ENCODE measurements around the gene DLGAP4. TPM values are rescaled to one million over a fixed set of nuclear protein-coding genes. Genes with fewer than 3 reads are reported as not detected.

DLGAP4 gene
- total and polyA plus RNA-seq, 12 donors, result 34.0 to 74.4 (median 55.6) TPM

DNA sequence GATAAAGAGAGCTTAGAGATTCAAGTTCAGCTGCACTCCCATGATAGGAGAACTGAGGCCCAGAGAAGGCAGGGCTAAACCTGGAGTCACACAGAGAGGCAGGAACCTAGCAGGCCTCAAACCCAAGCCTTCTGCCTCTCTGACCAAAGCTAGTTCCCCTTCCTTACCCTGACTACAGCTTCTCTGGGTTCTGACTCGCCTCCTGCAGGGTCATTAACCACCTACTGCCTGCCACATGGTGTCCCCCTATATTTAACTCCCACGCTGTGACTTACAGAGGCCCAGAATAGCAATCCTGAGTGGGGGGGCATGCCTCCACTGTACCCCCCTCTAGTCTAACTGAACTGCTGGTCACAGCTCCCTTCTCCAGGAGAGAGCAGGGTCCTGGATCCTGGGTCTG is 84.1 kb downstream of the DLGAP4 start:
- TF ChIP-seq, protein P1, sequence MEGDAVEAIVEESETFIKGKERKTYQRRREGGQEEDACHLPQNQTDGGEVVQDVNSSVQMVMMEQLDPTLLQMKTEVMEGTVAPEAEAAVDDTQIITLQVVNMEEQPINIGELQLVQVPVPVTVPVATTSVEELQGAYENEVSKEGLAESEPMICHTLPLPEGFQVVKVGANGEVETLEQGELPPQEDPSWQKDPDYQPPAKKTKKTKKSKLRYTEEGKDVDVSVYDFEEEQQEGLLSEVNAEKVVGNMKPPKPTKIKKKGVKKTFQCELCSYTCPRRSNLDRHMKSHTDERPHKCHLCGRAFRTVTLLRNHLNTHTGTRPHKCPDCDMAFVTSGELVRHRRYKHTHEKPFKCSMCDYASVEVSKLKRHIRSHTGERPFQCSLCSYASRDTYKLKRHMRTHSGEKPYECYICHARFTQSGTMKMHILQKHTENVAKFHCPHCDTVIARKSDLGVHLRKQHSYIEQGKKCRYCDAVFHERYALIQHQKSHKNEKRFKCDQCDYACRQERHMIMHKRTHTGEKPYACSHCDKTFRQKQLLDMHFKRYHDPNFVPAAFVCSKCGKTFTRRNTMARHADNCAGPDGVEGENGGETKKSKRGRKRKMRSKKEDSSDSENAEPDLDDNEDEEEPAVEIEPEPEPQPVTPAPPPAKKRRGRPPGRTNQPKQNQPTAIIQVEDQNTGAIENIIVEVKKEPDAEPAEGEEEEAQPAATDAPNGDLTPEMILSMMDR (IDR thresholded peaks at IDR 0.05), result no peak
- Histone ChIP-seq H3K27me3 (peaks cover 0 to 33% (median 6%) of the 10 kb centered on the region in 7 donors), H3K36me3 (no peaks in the 10 kb centered on the region), H3K4me3 (no peak overlapping the region), H3K9me3 (no peaks in the 10 kb centered on the region), H3K27ac (no peak overlapping the region), H3K4me1 (no peaks in the 10 kb centered on the region)
- ATAC-seq (no peak), DNase-seq (no peak)
- WGBS, 2 donors, result 77 to 78% methylated on average over 2 of the region's 2 CpGs
- intact Hi-C loops (cut with DNase I), result no loop called here

DNA sequence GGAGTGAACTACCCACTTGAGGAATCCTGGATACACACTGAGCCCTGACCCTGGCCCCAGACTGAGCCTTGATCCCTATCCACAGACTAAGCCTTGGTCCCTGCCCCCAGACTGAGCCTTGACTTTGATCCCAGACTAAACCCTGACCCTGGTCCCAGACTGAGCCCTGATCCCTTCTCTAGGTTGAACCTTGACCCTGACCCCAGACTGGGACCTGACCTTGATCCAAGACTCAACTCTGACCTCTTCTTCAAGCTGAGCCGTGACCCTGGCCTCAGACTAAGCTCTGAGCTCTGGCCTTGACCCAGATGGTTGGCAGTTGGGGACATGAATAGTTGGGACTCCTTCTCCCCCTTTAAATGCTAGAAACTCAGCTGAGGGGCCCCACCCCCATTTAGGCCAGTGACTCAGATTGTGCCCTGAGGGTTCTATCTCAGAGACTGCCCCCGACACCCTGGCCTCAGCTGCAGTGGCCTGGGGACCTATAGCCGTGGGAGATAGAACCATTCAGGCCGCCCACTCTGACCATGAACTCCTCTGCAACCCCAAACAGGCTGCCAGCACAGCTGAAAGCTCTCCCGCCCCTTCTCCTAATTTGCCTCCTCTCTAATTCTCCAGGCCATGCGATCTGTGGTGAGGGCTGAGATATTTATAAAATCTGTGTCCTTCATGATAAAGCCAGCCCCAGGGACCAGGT is 84.7 kb downstream of the DLGAP4 start:
- TF ChIP-seq, protein P1 (IDR thresholded peaks at IDR 0.05), result no peak
- no peak overlapping the region for H3K4me3 ChIP-seq
- H3K27me3 ChIP-seq, result peaks cover 0 to 27% (median 6%) of the 10 kb centered on the region in 7 donors
- no peaks in the 10 kb centered on the region for H3K4me1 ChIP-seq
- no peaks in the 10 kb centered on the region for H3K9me3 ChIP-seq
- H3K27ac ChIP-seq, result no peak overlapping the region
- intact Hi-C loops (cut with DNase I), result no loop called here
- no peaks in the 10 kb centered on the region for H3K36me3 ChIP-seq
- no peak for DNase-seq
- ATAC-seq, result no peak
- WGBS, 2 donors, result 50 to 53% methylated on average over 6 of the region's 6 CpGs

DNA sequence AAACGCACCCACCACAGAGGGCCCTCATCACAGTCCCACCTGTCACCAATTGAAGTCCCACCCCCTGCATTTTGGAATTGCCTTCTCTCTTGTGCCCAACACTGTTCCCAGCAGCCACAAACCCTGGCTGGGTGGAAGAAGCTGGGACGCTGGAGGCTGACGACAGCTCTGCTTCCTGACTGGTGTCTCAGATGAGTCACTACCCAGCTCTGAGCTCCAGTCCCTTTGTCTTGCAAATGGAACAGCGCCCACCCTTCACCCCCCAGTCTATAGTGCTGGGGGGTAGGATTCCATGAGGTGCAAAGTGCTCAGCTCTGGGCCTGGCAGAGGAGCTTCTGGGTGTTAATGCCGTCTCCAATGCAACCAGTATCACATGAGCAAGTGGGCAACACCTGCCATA is 85.3 kb downstream of the DLGAP4 start:
- 16 to 17% methylated on average over 5 of the region's 5 CpGs for WGBS, 2 donors
- intact Hi-C loops (cut with DNase I), result no loop called here

DNA sequence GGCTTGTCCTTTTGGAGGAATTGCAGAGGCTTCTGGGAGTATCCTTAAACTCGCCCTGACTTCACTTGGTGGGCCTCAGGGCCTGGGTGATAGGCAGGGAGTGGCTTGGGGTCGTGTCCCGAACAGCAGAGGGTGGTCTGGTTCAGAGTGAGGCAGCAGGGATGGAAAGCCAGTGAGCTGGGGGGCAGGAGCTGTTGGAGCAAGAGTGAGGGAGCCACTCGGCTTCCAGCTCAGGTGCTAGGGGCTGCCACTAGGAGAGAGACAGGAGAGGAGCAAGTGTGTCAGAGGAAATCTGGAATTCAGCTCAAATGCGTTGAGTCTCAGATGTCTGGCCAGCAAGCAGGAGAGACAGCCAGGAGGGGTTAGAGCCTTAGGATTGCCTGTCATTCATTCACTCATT is 85.8 kb downstream of the DLGAP4 start:
- TF ChIP-seq, protein P1 (IDR thresholded peaks at IDR 0.05), result no peak
- H3K27me3 ChIP-seq, result peaks cover 0 to 27% (median 6%) of the 10 kb centered on the region in 7 donors
- intact Hi-C loops (cut with DNase I), result no loop called here
- WGBS, 2 donors, result 41 to 47% methylated on average over 5 of the region's 5 CpGs
- no peak overlapping the region for H3K4me3 ChIP-seq
- no peaks in the 10 kb centered on the region for H3K9me3 ChIP-seq
- no peaks in the 10 kb centered on the region for H3K4me1 ChIP-seq
- H3K36me3 ChIP-seq, result no peaks in the 10 kb centered on the region
- DNase-seq (no peak), ATAC-seq (no peak)
- H3K27ac ChIP-seq, result no peak overlapping the region

More for the DNA sequence above, 85.3 kb downstream of the DLGAP4 start:
- Histone ChIP-seq H3K27me3 (peaks cover 0 to 27% (median 6%) of the 10 kb centered on the region in 7 donors), H3K9me3 (no peaks in the 10 kb centered on the region), H3K27ac (no peak overlapping the region), H3K36me3 (no peaks in the 10 kb centered on the region), H3K4me1 (no peaks in the 10 kb centered on the region), H3K4me3 (no peak overlapping the region)
- TF ChIP-seq, protein P1 (IDR thresholded peaks at IDR 0.05), result no peak
- no peak for DNase-seq
- ATAC-seq, result no peak

Measured in heart right ventricle (tissue), 16 donors.